Midbrain (tissue), 1 donor: ENCODE data around the gene RAC3.
A peak's percentile ranks its signal among the peaks of the same experiment; 100 is the strongest.

Experiments
- DNase-seq: peaks from one replicate; lab custom pipeline; 2025; lab: John Stamatoyannopoulos, UW

The RAC3 gene

DNA sequence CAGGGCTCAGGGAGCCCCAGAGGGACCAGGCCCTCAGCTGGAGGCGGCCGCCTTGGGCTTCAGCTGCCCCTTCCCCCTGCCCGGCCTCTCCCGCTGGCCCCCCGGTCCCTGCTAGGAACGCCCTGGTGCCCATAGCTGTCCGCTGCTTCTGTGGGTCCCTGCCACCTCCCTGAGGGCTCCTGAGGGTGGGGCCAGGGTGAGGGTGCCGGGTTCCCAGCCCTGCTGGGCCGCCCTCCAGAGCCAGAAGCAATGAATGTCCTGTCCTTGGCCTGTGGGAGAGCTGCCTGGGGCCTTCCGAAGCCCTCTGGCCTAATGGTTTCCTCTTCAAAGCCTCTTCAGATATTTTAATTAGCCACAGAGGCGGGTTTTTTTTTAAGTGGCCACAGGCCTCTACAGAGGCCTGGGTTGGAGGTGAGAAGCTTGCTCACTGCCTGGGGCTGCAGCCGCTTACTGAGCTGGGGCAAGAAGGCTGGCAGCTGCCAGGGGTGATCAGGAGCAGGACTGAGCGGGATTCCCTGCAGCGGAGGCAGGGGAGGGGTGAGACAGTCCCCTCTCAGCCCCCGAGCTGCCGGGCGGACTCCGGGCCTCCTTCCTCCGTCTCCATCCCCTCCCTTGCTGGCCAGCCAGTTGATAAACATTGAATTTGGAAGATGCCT lies 18.7 kb upstream of the RAC3 start:
- DNase-seq = no peak

DNA sequence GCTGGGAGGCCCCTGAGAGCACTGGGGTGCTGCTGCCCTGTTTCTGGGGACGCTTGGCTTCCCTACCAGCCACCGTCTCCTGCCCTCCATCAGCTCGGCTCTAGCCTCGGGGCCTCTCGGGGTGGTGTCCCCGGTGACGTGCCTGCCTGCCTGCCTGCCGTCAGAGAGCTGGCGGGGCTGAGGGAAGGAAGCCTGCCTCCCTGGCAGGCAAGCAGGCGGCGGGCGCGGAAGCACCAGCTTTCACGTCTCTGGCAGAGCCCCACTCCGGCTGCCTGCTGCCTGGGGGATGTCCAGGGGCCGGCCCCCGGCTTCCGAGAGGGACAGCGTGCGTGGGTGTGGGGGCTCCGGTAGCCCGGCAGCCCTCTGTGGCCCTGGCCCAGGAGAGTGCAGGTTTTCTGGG lies 18.1 kb upstream of the RAC3 start:
- DNase-seq = no peak

DNA sequence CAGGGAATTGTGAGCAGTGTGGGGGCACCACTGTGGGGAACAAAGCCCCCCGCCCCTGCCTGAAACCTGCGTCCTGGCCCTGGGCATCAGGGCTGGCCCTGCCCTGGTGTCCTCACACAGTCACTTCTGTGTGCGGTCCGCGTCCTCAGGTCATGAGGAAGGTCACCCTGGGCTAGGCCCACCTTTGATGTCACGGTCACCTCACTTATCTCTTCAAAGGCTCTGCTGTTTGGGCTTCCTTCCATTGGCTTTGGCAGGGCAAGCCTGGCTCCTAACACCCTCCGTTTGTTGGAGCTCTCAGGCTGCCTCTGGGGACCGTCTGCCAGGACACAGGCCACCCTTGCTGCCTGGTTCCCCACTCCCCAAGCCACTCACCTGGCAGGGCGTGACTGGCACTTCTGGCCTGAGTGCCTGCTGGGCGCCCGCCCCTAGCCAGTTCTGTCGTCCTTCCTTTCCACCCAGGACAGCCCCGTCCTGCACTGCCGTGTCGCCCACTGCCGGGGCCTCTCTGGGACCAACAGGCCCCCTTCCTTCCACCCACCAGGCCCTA lies 17.6 kb upstream of the RAC3 start:
- DNase-seq = no peak

- no peak for DNase-seq
These were observed 17.0 kb upstream of the RAC3 start for GRCh38 chr17:82014432-82014831.

- DNase-seq = no peak
These were observed 16.5 kb upstream of the RAC3 start for GRCh38 chr17:82014971-82015310.

DNA sequence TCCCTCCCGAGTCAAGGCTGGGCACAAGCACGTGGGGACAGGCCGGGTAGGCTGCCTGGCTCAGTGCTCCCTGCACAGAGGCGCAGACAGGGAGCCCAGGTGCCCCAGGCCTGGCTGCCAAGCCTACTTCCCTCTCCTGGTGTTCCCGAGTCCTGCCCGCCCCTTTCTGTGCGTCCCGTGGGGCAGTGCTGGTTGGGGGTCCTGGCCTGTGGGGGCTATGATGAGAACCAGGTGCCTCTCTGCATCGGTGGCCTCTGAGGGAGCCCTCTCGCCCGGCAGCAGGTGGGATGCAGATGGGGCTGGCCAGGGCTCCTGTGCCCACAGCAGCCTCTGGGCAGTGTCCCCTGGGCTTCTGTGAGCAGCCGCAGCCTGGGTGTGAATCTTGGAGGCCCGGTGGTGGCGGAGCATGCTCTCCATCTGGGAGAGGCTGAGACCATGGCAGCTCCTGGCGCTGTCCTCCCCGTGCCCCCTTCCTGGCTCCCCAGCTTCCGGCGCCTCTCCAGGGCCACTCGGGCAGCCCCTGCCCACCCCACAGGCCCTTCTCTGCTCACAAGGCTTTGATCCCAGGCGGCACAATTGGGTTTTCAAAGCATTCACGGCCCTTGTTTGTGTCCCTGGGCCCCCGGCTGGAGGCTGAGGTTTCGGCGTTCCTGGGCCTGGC lies 16.0 kb upstream of the RAC3 start:
- no peak for DNase-seq

DNA sequence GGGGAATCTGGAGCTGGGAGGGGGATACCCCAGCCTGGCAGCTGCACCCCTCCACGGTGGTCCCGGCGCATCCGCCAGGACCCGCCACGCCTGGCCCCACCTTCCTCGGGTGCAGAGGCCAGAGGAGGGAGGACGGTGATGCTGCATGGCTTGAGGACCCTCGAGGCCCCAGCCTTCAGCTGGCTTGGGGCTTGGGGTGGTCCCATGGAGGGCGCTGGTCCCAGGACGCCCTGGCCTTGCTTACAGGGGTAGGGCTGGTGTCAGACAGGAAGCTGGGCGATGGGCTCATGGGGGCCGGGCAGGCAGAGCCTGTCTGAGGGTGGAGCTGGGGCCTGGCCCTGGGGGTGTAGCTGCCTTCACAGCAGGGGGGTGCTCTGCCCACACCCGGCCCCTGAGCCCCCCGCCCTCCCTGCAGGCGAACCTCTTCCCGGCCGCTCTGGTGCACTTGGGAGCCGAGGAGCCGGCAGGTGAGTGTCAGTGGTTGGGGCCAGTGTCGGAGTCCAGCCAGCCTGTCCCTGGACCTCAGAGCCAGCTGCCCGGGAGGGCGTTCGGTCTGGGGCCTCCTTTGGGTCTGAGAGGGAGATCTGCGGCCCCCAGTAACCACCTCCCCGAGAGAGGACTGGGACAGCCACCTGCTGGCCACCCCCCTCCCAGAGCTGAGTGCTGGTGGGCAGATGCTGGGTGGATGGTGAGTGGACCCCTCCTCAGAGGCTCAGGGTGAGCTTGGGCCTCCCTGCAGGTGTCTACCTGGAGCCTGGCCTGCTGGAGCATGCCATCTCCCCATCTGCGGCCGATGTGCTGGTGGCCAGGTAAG lies 15.2 kb upstream of the RAC3 start:
- DNase-seq = no peak

DNA sequence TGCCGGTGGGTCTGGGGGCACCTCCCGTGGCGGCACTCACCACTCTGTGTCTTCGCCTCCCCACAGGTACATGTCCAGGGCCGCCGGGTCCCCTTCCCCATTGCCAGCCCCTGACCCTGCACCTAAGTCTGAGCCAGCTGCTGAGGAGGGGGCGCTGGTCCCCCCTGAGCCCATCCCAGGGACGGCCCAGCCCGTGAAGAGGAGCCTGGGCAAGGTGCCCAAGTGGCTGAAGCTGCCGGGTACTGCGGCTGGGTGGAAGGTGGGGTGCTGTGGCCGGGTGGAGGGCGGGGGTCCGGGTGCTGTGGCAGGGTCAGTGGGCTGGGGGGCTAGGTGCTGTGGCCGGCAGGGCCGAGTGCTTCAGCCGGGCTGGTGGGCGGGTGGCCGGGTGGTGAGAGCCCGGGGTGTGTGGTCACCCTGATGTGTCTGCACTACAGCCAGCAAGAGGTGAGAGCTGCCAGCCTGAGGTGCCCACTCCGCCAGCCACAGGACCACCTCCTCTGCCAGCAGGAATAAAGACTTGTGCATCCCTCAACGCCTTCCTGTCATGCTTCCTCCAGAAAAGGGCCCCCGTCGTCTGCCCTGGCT lies 14.5 kb upstream of the RAC3 start:
- no peak for DNase-seq

- DNase-seq = no peak
These were observed 13.8 kb upstream of the RAC3 start for GRCh38 chr17:82017612-82018151.

- no peak for DNase-seq
These were observed 13.1 kb upstream of the RAC3 start for GRCh38 chr17:82018152-82018988.

GRCh38 chr17:82018989-82019689 lies 12.3 kb upstream of the RAC3 start:
- DNase-seq = no peak

- DNase-seq = no peak
These were observed 11.5 kb upstream of the RAC3 start for GRCh38 chr17:82019690-82020571.

DNA sequence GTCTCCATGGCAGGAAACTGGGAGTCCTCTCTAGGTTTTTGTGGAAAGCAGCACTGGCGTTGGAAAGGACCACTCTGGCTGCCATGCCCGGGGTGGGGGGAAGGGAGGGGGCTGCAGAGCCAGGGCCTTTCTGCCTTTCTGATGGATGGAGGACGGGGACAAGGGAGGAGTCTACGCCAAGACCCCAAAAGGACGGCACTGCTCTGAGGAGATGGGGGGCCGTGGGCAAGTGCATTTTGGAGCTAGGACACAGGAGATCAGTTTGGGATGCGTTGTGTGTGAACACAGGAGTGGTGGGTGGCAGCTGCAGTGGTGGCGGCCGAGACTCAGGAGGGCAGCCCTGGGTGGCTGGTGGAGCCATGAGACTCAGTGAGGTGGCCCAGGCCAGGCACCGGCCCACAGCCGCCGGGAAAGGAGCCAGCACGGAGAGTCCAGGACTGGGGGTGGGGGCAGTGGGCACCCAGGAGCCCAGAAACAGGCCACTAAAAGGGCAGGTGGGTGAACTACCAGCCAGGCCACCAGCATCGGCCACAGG lies 10.8 kb upstream of the RAC3 start:
- no peak for DNase-seq

- peak; percentile 74 for DNase-seq
These were observed 10.2 kb upstream of the RAC3 start for GRCh38 chr17:82021107-82021899.

GRCh38 chr17:82021900-82022309 lies 9.6 kb upstream of the RAC3 start:
- no peak for DNase-seq

DNA sequence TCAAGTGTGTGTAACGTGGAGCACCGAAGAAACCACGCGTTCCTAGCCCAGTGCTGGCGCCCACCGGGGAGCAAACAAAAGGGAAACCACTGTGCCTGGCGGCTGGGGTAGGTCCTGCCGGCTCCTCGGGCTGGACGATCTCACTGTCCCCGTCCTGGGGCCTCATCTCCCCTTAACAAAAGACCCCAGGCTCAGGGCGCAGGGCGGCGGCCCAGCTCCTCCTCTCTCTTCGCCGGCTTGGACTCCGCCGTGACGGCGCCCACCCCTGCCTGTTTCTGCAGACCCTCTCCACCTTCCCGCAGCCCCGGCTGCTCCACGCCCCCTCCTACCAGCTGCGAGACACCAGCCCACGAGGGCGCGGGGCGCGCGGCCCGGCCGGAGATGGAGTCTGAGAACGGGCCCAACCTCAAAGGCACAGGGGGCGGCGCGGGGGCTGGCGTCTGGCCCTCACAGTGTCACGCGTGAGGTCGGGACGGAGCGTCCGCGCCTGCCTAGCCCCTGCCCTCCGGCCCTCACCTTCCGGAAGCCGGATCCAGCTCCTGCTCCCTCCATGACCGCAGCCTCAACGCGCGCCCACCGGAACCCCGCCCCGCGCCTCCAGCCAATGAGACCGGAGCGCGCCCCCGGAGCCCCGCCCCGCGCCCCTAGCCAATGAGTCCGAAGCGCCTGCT lies 9.0 kb upstream of the RAC3 start, which contains the start of gene CENPX:
Gene CENPX (minus strand): TSS at position 569 of the 671 bp plus-strand sequence. CDS start 17 bp downstream, at position 552.
- DNase-seq = no peak

DNA sequence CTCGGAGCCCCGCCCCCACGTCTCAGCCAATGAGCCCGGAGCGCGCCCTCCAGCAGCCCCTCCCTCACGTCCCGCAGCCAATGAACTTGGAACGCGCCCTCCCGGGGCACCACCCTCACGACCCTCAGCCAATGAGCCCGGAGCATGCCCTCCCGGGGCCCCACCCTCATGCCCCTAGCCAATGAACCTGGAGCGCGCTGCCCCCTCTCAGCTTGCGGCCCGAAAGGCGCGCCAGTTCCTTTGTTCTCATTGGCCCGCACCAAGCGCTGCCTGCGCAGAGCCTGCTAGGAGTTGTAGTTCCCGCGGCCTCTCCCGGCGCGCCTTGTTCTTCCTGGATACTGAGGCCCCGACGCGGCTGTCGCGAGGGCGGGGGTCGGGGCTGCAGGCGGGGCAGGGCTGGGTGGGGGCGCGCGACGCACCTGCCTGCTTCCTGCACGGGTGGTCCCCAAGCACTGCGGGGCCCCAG lies 8.5 kb upstream of the RAC3 start, which contains the start of gene LRRC45:
Gene LRRC45 (plus strand): TSS at position 325 of the 466 bp plus-strand sequence. CDS start 339 bp downstream, outside the sequence.
- DNase-seq = peak; percentile 100
